HG02870 (cell line): ENCODE results near the gene LHPP.
A peak's percentile ranks its signal among the peaks of the same experiment; 100 is the strongest.

ENCODE experiments used
- ATAC-seq: cut with Tn5 transposase; IDR thresholded peaks from one replicate; pipeline ENCODE4 v1.9.1; 2021; ENCODE audit warnings: mild to moderate bottlenecking, moderate library complexity; ENCODE audit not compliant: unreplicated experiment

LHPP gene

DNA sequence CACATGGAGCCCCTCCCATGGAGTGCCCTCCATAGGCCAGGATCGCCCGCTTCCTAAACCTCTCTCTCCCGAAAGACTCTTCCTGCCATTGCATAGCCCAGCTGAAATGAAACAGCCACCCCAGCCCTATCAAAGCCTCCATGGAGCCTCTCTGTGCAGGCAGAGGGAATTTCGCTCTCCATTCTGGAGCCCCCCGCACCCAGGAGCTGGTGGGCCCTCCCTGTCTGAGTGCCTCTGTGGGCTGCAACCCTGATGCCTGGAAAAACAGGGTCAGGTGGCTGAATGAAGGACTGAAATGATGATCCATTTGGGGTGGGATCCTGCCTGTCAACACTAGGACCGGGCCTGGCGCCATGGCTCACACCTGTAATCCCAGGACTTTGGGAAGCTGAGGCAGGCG, 176.1 kb downstream of the LHPP start:
- ATAC-seq: no peak

DNA sequence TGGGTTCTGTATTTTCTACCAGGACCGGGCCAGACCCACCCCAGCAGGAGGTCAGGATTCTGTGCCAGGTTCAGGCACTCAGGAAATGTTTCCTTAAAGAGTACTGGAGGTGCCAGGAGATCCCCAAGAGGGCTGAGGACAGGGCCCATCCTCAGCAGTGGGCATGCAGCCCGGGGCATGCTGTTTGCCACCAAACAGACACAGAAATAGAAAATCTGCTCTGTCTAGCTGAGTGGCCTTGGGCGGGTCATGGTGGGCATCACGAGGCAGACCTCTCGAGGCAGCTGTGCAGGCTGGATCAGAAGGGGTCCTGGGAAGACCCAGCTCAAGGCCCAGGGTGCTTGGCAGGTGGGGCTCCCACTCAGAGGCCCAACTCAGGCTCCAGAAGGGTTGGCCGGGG, 177.6 kb downstream of the LHPP start:
- no peak for ATAC-seq

GRCh38 chr10:124639646-124640045, 178.0 kb downstream of the LHPP start:
- no peak for ATAC-seq

DNA sequence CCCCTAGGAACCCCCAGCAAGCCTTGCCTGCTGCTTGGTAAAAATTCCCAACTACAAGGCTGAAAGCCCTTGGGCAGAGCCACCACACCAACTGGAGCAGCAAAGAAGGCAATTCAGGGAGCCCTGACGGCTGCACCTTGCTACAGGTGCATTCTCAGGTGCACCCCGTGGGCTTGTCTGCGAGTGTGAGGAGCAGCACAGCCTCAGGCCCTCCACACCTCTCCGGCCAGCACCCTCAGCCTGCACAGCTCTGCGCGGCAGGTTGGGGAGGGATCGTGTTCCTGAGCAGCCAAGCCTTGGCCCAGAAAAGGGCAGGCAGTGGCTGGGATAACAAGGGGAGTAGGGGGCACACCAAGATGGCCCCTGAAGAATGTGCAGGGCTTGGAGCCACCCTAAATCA, 178.4 kb downstream of the LHPP start:
- ATAC-seq: no peak

DNA sequence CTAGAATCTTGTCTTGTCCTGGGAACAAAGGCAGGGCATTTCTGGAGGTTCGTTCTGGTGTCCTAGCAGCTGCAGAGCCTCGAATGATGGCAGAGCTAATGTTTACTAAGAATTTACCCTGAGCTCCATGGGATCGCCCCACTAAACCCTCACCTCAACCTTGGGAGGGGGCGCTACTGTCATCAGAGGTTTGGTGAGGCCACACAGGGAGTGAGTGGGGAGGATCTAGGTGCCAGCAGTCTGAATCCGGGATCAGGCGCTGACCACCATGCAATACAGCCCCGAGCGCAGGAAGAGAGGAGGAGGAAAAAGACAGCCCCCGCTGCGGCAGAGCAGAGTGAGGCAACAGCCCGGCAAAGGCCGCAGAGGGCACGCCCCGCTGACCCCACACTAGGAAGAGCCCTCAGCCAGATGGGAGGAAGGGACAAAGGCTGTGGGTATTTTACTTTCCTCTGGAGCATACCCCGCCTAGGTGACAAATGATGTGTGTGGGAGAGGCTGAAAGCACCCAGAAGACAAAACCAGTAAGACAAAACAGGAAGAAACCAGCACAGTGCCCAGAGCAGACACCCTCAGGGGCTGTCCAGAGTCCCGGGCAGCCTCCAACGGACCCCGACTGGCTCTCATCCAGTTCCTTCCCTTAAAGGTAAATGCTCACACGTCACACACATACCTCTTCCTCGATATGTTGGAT, 179.1 kb downstream of the LHPP start:
- no peak for ATAC-seq

DNA sequence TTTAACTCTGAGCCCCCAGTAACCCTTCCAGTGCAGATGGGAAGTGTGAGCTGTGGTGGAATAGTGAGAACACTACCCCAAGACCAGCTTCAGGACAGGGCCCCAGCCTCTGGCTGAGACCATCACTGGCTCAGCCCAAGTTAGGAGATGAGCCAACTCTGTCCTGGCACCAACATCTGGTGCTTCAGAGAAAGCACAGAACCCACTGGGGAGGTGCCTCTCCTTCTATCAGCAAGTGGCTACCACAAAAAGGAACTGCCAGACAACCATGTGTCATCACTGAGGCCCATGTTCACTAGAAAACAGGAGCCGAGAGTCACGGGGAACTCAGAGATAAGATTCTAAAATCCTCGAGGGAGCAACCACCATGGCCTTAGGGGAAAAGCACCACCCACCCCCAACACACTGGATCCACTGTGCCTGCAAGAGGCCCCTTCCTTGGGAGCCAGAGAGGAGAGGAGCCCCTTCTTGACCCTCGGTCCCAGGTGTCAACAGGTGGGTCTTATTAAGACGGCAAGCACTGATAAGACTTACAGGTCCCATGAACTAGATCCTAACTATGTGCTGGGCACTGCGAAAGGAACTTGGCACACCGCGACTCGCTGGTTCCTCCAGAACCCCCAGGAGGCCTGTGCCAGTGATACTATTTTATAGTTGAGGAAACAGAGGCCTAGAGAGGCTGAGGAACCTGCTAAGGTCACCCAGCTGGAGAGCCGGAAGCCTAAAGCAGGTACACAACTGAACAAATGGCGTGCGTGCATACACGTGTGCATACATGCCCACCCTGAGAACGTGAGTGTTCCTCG, 179.9 kb downstream of the LHPP start:
- no peak for ATAC-seq

DNA sequence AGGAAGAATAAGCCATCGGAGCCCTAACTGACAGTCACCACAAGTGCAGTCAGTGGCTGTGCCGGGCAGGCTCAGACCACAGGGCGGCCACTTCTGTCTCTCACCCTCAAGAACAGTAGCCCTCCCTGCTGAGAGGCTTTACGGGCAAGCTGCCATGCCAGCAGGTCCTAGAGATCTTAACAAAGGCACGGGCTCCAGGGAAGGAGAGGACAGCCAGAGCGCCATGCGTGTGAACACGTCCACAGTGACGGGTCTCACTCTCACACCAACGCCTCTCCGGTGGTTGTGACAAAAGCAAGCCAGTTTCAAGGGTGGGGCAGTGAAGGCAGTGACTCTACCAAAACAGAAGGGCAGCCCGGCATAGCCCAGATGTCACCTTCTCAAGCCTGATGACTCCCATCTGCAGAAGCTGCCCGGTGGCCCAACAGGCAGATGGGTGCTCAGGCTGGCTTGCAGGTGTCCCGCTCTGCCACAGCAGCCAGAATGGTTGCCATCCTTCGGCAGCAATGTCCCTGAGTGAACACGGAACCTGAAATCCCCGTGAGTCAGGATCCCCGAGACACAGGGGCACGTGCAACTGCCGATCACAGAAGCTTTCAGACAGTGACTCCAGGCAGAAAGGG, 180.6 kb downstream of the LHPP start:
- ATAC-seq: no peak

DNA sequence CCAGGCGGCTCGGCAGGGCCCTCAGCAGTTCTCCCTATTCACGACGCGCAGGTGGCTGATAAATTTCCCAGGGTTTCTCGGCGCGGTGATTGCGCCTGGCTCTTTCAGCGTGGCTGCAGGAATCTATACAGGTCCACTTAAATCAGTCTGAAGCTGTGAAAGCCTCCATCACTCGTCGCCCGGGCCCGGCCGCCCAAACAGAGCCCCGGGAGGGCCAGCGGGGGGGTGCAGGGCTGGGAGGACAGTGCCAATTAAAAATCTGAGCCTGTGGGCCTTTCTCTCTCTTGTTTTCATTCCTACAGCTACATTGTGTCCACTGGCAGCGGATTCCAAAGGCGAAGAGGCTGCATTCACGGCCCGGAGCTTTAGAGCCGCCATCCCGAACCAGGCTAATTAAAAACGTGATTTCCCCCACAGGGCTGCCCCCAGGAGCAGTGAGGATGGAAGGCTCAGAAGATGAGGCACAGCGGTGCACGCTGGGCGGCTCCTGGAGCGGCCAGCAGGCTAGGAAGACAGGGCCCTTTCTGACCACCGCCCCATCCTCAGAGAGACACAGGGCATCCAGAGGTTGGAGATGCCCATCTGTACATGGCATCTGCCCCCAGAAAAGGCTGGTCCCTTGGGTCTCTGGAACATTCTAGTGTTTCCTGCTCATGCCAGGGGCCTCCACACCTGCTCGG, 181.8 kb downstream of the LHPP start:
- no peak for ATAC-seq

DNA sequence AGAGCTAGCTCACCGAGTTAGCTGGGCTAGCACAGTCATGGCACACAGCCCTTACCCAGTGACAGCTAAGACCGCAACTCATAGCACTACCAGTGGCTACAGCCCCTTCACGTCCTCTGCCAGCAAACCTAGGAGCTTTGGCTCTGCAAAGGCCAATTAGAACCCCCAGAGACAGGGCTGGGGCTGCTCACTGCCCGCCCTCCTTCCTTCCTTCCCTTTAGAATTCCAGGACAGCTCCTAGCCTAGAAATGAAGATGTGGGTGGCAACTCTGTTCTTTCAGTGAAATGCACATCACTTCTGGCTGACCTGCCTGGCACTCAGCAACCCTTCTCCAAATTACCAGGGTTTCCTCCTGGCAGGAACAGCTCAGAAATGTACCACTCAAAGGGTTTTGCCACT, 182.6 kb downstream of the LHPP start:
- no peak for ATAC-seq

- ATAC-seq: no peak
These were observed 183.3 kb downstream of the LHPP start for GRCh38 chr10:124644771-124645415.

DNA sequence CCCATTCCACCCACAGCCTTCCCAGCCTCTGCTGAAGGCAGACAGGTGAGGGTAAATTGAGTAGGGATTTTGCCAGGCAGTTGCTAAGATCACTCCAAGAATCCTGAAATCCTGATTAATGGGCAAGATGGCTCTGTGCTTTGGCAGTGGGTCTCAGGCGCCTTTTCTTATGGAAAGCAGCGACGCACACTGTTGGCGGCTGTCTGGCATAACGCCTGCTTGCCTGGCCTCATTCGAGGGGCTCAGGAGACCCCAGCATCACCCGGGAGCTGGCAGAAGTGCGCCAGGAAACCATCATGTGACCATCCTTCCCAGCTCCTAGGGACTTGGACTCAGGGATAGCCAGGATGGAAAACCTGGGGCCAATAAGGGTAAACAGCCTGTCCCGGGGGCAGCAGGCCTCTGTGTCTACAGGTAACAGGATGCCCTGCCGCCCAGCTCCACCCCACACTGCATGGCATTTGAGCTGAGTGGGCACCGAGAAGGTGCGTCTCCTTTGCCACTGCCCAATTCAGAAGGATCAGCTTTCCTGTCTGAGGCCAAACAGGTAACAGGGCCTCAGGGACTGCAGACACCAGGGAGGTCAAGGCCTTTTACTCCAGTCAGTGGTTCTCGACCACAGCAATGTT, 184.0 kb downstream of the LHPP start:
- no peak for ATAC-seq

DNA sequence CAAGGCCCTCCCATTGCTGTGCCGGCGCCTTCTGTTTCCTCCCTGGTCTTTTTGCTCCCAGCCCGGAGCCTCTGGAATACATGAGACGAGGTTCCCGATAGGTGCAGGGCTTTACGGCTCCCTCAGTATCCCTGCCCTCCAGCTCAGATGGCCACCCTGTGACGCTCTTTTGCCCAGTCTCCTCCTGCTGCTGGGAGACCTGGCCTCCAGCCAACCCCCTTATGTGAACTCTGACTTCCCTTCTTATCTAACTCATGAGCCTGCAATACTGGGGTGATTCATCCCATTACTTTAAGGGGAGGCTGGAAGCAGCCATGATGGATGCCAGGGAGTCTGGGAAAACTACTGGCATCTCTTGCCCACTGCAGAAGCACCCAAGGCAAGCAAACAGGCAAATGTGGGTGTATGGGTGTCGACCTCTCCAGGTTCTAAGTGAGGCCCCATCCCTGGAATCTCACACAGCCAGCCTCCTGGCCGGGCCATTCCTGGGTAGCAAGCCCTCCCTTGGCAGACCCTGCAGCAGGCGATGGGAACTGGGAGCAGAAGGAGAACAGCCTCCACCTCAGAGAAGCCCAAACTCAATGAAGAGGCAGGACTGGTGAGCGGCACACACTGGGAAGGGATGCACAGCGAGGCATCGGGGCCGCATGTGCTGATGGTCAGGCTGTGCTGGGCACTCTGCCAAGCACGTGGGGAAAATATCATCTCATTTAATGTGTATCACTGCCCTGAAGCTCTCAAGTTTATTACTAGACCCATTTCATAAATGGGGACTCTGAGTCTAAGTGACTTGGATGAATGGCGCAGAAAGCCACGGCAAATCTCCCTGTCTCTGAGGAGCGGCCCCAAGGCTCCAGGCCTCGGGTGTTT, 185.1 kb downstream of the LHPP start:
- no peak for ATAC-seq

DNA sequence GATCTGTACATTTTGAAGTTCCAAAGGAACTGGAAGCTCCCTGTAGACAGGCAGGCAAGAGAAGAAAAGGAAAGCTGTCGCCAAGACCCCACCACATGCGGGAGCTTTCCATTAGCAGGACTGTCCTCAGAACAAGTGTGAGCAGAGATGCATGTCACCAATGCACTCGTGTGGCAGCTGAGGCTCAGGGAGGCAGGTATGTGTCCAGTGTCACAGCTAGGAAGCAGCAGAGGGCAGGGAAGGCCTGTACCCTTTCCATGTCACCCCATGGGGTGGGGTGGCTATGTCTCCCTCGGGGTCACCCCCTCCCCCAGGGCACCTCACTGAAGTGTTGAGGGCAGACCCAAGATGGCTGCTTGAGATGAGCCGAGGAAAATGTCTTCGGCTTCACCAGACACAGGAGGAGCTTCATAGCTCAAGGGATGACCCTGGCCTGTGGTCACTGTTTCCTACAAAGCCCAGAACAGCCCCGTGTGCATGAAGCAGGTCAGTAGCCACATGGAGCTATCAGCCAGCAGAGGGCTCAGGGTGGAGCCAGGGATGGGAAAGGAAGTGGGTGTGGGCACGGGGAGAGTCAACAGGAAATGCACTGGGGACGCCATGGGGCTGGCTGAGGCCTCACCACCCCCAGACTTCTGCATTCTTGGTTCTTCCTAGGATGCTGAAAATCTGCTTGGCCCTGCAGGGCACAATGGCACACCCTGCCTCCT, 186.0 kb downstream of the LHPP start:
- ATAC-seq: no peak

DNA sequence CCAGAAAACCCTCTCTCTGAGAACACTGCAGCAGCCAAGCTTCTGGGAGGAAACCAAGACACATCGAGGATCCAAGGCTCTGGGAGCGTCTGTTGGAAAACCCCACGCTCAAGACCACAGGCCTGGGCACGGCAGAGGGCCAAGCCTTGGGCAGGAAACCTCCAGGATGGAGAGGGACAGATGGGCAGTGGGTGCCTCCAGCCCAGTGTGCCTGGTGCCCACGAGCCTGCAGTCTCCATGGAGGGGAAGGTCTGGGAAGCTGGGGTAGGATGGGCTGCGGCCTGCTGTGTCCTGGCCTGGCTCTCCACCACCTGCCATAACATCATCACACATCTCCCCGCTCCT, 186.5 kb downstream of the LHPP start:
- no peak for ATAC-seq

DNA sequence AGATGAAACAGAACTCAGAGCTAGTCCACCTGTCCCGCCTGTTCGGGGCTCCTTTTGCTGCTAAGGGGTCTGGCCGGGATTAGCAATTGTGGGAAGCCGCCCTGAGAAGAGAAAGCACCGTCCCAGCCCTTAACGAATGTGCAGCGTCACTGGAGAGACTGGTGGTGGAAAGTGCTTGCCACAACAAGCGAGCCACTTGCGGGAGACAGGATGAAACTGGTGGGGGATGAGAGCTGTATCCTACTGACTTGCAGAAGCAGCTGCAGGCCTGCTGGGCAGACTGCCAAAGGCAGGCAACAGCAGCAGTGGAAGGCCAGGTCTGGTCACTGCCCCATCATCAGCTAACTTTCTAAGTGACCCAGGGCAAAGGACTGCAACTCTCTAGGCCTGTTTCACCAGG, 187.1 kb downstream of the LHPP start:
- no peak for ATAC-seq

DNA sequence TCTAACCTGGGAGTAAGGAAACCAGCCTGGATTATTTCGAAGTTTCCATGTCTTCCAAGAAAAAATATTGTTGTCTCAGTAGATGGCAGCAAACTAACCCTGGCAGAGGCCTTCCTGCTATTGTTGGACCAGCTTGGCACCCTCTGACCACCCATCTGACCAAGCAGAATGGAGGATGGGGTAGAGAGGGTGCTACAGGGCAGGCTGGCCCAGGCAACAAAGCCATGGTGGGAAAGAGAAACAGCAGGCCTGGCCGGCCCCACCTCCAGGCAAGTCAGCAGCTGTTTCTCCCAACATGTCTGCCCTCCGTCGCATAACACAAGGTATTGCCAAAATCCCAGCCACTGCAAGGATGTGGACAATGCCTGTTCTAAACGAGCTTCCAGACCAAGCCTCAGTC, 187.6 kb downstream of the LHPP start:
- no peak for ATAC-seq

DNA sequence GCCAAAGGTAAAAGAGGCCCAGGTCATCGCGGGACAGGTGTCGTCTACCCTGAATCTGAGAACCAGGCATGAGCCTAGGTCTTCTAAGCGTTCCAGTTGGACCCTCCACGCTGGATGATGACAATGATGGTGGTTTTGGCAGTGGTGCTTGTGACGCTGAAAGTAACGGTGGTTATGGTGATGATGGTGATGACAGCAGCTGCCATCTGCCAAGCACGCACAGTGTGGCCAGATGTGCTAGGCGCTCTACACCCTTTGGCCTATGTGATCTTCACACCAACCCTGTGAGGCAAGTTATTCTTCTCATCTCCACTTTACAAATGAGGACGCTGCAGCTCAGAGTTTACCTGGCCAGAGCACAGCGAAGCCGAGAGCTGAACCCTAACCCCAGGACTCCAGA, 188.6 kb downstream of the LHPP start:
- no peak for ATAC-seq

GRCh38 chr10:124650820-124651401, 189.3 kb downstream of the LHPP start:
- ATAC-seq: peak; percentile 41

- peak; percentile 6 for ATAC-seq
These were observed 189.8 kb downstream of the LHPP start for GRCh38 chr10:124651402-124651891.
